SK-N-SH treated with all-trans-retinoic acid at 6 μM for 48 hours (cell line): ENCODE measurements around the gene ASF1B.

Experiments
- ATAC-seq: fragments of 200-7000 bp; cut with Tn5 transposase; 3 replicates; pipeline ENCODE4 v1.9.1; 2020; ENCODE audit warnings: mild to moderate bottlenecking, moderate library complexity
- ARNTL ChIP-seq: fragments of 450-650 bp; formaldehyde crosslinking; IDR thresholded peaks from 2 replicates; pipeline ENCODE4 v1.5.0; 2020; ENCODE audit warnings: low read depth, mild to moderate bottlenecking, moderate library complexity, borderline replicate concordance
- BACH2 ChIP-seq: fragments of 250-450 bp; sonication (Bioruptor Pico); IDR thresholded peaks from 2 replicates; pipeline ENCODE4 v1.9.0; 2021; ENCODE audit warnings: mild to moderate bottlenecking, borderline replicate concordance
- CSDC2 ChIP-seq: fragments of 250-450 bp; sonication (Bioruptor Pico); IDR thresholded peaks from 2 replicates; pipeline ENCODE4 v1.5.0; 2020; ENCODE audit warnings: mild to moderate bottlenecking, moderate library complexity
- ESRRG ChIP-seq: fragments of 250-450 bp; sonication (Bioruptor Pico); IDR thresholded peaks from 2 replicates; pipeline ENCODE4 v1.6.1; 2021; ENCODE audit warnings: mild to moderate bottlenecking
- GLIS3 ChIP-seq: fragments of 250-450 bp; sonication (Bioruptor Pico); IDR thresholded peaks from 2 replicates; pipeline ENCODE4 v1.5.0; 2020; ENCODE audit warnings: mild to moderate bottlenecking, moderate library complexity
- ISL1 ChIP-seq: fragments of 250-450 bp; sonication (Bioruptor Pico); IDR thresholded peaks from 2 replicates; pipeline ENCODE4 v2.1.2; 2022; ENCODE audit warnings: mild to moderate bottlenecking, moderate library complexity
- OSR1 ChIP-seq: fragments of 250-450 bp; sonication (Bioruptor Pico); IDR thresholded peaks from 2 replicates; pipeline ENCODE4 v1.8.0; 2022; ENCODE audit warnings: moderate library complexity, mild to moderate bottlenecking, inconsistent platforms
- RARB ChIP-seq: fragments of 250-450 bp; sonication (Bioruptor Pico); IDR thresholded peaks from 2 replicates; pipeline ENCODE4 v1.8.0; 2021; ENCODE audit warnings: mild to moderate bottlenecking, moderate library complexity
- SNAI2 ChIP-seq: fragments of 250-450 bp; sonication (Bioruptor Pico); IDR thresholded peaks from 2 replicates; pipeline ENCODE4 v1.5.0; 2020; ENCODE audit warnings: mild to moderate bottlenecking, moderate library complexity
- TCF4 ChIP-seq: fragments of 250-450 bp; sonication (Bioruptor Pico); IDR thresholded peaks from 2 replicates; pipeline ENCODE4 v1.8.0; 2021; ENCODE audit warnings: mild to moderate bottlenecking, moderate library complexity, borderline replicate concordance
- ZC3H10 ChIP-seq: fragments of 250-450 bp; sonication (Bioruptor Pico); IDR thresholded peaks from 2 replicates; pipeline ENCODE4 v1.5.1; 2021; ENCODE audit warnings: mild to moderate bottlenecking, moderate library complexity
- ZFP3 ChIP-seq: fragments of 250-450 bp; sonication (Bioruptor Pico); IDR thresholded peaks from 2 replicates; pipeline ENCODE4 v1.5.0; 2020; ENCODE audit warnings: mild to moderate bottlenecking, moderate library complexity
- ZFP30 ChIP-seq: fragments of 450-650 bp; formaldehyde crosslinking; IDR thresholded peaks from 2 replicates; pipeline ENCODE4 v1.5.0; 2022; ENCODE audit warnings: mild to moderate bottlenecking, moderate library complexity
- ZNF565 ChIP-seq: fragments of 450-650 bp; formaldehyde crosslinking; conservative IDR thresholded peaks from 2 replicates; pipeline ENCODE4 v1.5.0; 2020; ENCODE audit warnings: low read depth, mild to moderate bottlenecking, moderate library complexity
- ZNF70 ChIP-seq: fragments of 450-650 bp; formaldehyde crosslinking; IDR thresholded peaks from 2 replicates; pipeline ENCODE4 v1.5.0; 2020; ENCODE audit warnings: mild to moderate bottlenecking, moderate library complexity
- ZNF8 ChIP-seq: fragments of 450-650 bp; formaldehyde crosslinking; IDR thresholded peaks from 2 replicates; pipeline ENCODE4 v1.5.0; 2020; ENCODE audit warnings: mild to moderate bottlenecking, moderate library complexity
- TF ChIP-seq, protein P1 (sequence below): fragments of 250-450 bp; sonication (Bioruptor Pico); IDR thresholded peaks from 2 replicates; pipeline ENCODE4 v1.5.1; 2021; ENCODE audit warnings: mild to moderate bottlenecking, moderate library complexity
- TF ChIP-seq, protein P2 (sequence below): fragments of 250-450 bp; sonication (Bioruptor Pico); IDR thresholded peaks from 2 replicates; pipeline ENCODE4 v1.8.0; 2020; ENCODE audit warnings: mild to moderate bottlenecking, moderate library complexity, borderline replicate concordance
- TF ChIP-seq, protein P3 (sequence below): fragments of 250-450 bp; sonication (Bioruptor Pico); IDR thresholded peaks from 2 replicates; pipeline ENCODE4 v1.5.0; 2020; ENCODE audit warnings: mild to moderate bottlenecking, moderate library complexity
- TF ChIP-seq, protein P4 (sequence below): fragments of 250-450 bp; sonication (Bioruptor Pico); IDR thresholded peaks from 2 replicates; pipeline ENCODE4 v1.5.1; 2020; ENCODE audit warnings: low read depth, mild to moderate bottlenecking, moderate library complexity

ASF1B gene

DNA sequence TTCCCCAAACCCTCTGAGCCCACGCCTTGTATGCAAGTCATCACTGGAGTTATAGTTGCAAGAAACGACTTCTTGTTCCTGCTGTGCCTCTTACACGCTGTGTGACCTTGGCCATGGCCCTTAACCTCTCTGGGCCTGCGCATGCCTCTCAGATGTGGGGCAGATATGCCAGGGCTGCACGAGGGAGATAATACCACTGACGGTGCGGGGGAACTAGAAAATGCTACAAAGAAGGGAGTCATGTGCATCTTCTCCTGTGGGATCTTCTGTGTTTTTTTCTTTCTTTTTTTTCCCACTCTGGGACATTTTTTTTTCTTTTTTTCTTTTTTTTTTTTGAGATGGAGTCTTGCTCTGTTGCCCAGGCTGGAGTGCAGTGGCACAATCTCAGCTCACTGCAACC is 41.5 kb downstream of the ASF1B start:
- TF ChIP-seq, protein P1, sequence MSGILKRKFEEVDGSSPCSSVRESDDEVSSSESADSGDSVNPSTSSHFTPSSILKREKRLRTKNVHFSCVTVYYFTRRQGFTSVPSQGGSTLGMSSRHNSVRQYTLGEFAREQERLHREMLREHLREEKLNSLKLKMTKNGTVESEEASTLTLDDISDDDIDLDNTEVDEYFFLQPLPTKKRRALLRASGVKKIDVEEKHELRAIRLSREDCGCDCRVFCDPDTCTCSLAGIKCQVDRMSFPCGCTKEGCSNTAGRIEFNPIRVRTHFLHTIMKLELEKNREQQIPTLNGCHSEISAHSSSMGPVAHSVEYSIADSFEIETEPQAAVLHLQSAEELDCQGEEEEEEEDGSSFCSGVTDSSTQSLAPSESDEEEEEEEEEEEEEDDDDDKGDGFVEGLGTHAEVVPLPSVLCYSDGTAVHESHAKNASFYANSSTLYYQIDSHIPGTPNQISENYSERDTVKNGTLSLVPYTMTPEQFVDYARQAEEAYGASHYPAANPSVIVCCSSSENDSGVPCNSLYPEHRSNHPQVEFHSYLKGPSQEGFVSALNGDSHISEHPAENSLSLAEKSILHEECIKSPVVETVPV, result no peak
- TF ChIP-seq TCF4 (CRISPR knock-in tag) (no peak), ZC3H10 (CRISPR knock-in tag) (no peak), SNAI2 (CRISPR knock-in tag) (no peak), ZFP3 (CRISPR knock-in tag) (no peak), ZNF565 (CRISPR knock-in tag) (no peak), ESRRG (CRISPR knock-in tag) (no peak), ZNF70 (CRISPR knock-in tag) (no peak), RARB (CRISPR knock-in tag) (no peak), ZFP30 (CRISPR knock-in tag) (no peak), BACH2 (no peak), ISL1 (no peak), ZNF8 (CRISPR knock-in tag) (no peak), GLIS3 (CRISPR knock-in tag) (no peak), CSDC2 (CRISPR knock-in tag) (no peak), ARNTL (no peak), OSR1 (CRISPR knock-in tag) (no peak)
- TF ChIP-seq, protein P2, sequence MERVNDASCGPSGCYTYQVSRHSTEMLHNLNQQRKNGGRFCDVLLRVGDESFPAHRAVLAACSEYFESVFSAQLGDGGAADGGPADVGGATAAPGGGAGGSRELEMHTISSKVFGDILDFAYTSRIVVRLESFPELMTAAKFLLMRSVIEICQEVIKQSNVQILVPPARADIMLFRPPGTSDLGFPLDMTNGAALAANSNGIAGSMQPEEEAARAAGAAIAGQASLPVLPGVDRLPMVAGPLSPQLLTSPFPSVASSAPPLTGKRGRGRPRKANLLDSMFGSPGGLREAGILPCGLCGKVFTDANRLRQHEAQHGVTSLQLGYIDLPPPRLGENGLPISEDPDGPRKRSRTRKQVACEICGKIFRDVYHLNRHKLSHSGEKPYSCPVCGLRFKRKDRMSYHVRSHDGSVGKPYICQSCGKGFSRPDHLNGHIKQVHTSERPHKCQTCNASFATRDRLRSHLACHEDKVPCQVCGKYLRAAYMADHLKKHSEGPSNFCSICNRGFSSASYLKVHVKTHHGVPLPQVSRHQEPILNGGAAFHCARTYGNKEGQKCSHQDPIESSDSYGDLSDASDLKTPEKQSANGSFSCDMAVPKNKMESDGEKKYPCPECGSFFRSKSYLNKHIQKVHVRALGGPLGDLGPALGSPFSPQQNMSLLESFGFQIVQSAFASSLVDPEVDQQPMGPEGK, result no peak
- TF ChIP-seq, protein P3, sequence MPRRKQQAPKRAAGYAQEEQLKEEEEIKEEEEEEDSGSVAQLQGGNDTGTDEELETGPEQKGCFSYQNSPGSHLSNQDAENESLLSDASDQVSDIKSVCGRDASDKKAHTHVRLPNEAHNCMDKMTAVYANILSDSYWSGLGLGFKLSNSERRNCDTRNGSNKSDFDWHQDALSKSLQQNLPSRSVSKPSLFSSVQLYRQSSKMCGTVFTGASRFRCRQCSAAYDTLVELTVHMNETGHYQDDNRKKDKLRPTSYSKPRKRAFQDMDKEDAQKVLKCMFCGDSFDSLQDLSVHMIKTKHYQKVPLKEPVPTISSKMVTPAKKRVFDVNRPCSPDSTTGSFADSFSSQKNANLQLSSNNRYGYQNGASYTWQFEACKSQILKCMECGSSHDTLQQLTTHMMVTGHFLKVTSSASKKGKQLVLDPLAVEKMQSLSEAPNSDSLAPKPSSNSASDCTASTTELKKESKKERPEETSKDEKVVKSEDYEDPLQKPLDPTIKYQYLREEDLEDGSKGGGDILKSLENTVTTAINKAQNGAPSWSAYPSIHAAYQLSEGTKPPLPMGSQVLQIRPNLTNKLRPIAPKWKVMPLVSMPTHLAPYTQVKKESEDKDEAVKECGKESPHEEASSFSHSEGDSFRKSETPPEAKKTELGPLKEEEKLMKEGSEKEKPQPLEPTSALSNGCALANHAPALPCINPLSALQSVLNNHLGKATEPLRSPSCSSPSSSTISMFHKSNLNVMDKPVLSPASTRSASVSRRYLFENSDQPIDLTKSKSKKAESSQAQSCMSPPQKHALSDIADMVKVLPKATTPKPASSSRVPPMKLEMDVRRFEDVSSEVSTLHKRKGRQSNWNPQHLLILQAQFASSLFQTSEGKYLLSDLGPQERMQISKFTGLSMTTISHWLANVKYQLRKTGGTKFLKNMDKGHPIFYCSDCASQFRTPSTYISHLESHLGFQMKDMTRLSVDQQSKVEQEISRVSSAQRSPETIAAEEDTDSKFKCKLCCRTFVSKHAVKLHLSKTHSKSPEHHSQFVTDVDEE (CRISPR knock-in tag), result no peak
- no peak for ATAC-seq

DNA sequence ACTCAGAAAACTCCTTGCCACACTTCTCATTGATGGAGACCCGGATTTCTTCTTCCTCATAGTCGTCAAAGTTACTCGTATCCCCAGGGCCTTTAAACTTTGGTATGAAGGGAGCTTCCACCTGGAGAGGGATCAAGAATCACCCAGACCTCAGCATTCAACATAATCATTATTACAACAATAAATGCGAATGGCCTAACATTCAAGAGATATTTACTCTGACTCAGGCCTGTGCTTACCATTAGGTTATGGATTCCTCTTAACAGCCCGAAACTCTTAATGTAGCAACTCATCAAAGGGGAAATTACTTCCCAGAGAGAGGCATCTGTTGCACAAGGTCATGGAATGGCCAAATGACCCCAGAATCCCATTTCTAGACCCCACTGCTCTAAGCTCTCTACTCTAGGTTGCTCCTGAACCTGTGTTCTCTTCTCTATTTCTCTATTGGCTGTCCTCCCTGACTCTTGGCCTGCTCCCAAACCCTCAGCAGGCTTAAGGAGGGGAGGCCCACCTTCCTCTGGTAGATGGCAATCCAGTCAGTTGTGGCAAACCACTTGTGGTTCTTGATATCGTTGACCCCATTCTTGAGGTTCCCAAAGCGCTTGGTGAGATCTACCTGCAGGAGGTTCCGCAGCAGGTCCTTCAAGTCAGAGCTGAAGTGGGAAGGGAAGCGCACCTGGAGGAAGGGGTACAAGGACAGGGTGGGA is 43.1 kb downstream of the ASF1B start:
- TF ChIP-seq, protein P1, result no peak
- peak; percentile 62; the same call in 1 of the 2 replicates for TF ChIP-seq ZNF8 (CRISPR knock-in tag)
- no peak for ATAC-seq

DNA sequence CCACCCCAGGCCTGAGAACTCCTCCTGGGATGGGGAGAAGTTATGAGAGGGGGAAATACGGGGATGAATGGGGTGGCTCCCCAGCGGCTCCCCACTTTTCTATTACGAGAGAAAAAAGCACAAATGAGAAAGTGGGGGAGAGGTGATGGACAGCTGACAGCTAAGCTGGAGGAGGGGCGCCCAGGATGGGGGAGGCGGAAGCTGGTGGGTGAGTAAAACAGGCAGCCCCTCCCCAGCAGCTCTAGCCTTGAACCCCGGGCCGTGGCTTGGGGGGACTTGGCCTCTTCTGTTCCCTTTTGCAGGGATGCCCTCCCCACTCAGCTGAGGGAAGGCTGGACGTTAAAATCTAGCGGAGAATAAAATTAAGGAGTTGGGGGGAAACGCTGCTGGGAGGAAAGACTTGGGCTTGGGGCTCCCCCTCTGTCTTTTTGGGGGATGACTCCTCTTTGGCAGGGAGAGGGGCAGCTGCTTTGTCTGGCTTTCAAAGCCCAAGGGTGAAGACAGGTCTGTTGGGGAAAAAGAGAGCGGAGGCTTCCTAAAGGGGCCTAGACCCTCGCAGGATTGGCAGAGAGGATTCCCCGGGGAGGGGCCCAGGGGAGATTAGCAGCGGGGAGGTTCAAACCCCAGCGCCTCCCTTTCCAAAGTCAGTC is 44.5 kb downstream of the ASF1B start:
- ATAC-seq, result no peak; the same call in 2 of the 3 replicates
- TF ChIP-seq ZFP30 (CRISPR knock-in tag), result no peak
- TF ChIP-seq ZNF70 (CRISPR knock-in tag), result no peak

DNA sequence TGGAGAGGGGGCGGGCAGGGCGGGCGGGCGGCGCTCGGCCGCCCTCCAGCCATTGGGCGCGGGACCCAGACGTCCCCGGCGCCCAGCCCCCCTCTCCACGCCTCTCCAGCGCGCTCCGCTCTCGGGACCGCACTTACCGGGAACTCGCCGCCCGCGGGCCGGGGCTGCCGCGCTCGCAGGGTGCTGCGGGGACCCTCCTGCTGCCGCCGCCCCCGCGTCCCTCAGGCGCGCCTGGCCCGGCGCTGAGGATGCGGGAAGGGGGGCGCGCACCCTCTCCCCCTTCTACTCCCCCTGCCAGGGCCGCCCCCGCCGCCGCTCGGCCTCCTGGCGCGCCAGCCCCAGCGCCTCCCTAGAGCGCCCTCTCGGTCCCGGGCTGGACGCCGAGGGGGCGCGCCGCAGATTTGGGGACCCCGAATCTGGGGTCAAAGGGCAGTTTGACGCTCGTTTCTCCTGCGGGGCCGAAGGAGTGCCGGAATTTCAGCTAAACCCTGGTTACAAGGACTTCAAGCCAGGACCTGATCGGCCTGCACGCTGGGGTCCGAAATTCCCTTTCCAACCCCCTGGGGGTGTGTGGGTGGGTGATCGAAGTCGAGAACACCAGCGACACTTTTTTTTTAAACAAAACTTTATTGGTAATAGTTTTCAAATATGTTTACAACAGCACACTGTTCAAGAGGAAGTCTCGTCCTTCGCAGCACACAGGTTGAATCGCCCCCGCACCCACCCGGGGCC is 45.1 kb downstream of the ASF1B start:
- ATAC-seq, result peak; percentile 76
- TF ChIP-seq, protein P2, result no peak; the same call in 1 of the 2 replicates
- TF ChIP-seq, protein P4, sequence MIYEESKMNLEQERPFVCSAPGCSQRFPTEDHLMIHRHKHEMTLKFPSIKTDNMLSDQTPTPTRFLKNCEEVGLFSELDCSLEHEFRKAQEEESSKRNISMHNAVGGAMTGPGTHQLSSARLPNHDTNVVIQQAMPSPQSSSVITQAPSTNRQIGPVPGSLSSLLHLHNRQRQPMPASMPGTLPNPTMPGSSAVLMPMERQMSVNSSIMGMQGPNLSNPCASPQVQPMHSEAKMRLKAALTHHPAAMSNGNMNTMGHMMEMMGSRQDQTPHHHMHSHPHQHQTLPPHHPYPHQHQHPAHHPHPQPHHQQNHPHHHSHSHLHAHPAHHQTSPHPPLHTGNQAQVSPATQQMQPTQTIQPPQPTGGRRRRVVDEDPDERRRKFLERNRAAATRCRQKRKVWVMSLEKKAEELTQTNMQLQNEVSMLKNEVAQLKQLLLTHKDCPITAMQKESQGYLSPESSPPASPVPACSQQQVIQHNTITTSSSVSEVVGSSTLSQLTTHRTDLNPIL (CRISPR knock-in tag), result no peak
- TF ChIP-seq ESRRG (CRISPR knock-in tag), result no peak
- no peak for TF ChIP-seq ARNTL
